Body of pancreas (tissue), 4 donors: ENCODE data around the gene MYO15A. TPM values are rescaled to one million over a fixed set of nuclear protein-coding genes. Genes with fewer than 3 reads are reported as not detected.

Source experiments
- ATAC-seq: fragments of 150-250 bp; one replicate; pipeline ENCODE4 v1.9.1; 2016
- DNase-seq, 4 donors: peaks; one replicate each; pipeline ENCODE4 v3.0.0-alpha.2; 2019
- H3K27ac ChIP-seq, 4 donors: fragments of 200-600 bp; sonication (generic); 1 replicate in 3 of 4; 2 replicates in 1 of 4; pipeline versions ENCODE4 v1.5.1 to v1.6.1; 2016 to 2019; ENCODE audit warnings: mild to moderate bottlenecking in 1 of 4, mixed read lengths in 1 of 4, moderate library complexity in 1 of 4
- H3K27me3 ChIP-seq, 2 donors: fragments of 200-600 bp; sonication (generic); one replicate each; pipeline ENCODE4 v1.6.0; 2016; ENCODE audit warnings: mild to moderate bottlenecking in 1 of 2
- H3K36me3 ChIP-seq, 2 donors: fragments of 200-600 bp; sonication (generic); replicated peaks in 1 of 2; 2 replicates each; pipeline ENCODE4 v1.5.1; 2016; ENCODE audit warnings: low read depth in 2 of 2; ENCODE audit not compliant: insufficient read depth in 1 of 2
- H3K4me1 ChIP-seq: fragments of 200-600 bp; sonication (generic); one replicate; pipeline ENCODE4 v1.6.0; 2016
- H3K4me3 ChIP-seq, 2 donors: fragments of 200-600 bp; sonication (generic); 1 replicate in 1 of 2; 2 replicates in 1 of 2; pipeline ENCODE4 v1.5.1; 2016 to 2019
- H3K9me3 ChIP-seq, 3 donors: fragments of 200-600 bp; sonication (generic); 1 replicate in 2 of 3; 2 replicates in 1 of 3; pipeline ENCODE4 v1.5.1; 2016
- POLR2A ChIP-seq, 3 donors: fragments of 450-650 bp; IDR thresholded peaks; one replicate each; pipeline ENCODE4 v1.6.1; 2016; ENCODE audit warnings: antibody characterized with exemption in 3 of 3, mild to moderate bottlenecking in 2 of 3
- WGBS, 2 donors: methylation state at CpG; one replicate each; pipeline ENCODE4 v1.1.5; 2017; 5-methylcytosine and 5-hydroxymethylcytosine counted together
- intact Hi-C: fragments of 100-400 bp; cut with DNase I; formaldehyde crosslinking; loops from one replicate; pipeline ENCODE4 v1.15.1; 2023
- total RNA-seq, 2 donors: library from RNA; depleted of rRNA; stranded (reverse); fragments of >200 nt; gene quantifications; one replicate each; pipeline ENCODE4 v1.1.0, GENCODE V29; 2016
- TF ChIP-seq, protein P1 (sequence below), 7 experiments: fragments of 450-650 bp in 4 of 7; fragments of 200-600 bp in 3 of 7; sonication (generic) in 3 of 7; IDR thresholded peaks; one replicate each; pipeline ENCODE4 v1.5.1; 2016 to 2019; ENCODE audit warnings: antibody characterized with exemption in 7 of 7

The MYO15A gene
- total RNA-seq, 2 donors from 2014 or later: under 0.01 to 1.3 TPM

DNA sequence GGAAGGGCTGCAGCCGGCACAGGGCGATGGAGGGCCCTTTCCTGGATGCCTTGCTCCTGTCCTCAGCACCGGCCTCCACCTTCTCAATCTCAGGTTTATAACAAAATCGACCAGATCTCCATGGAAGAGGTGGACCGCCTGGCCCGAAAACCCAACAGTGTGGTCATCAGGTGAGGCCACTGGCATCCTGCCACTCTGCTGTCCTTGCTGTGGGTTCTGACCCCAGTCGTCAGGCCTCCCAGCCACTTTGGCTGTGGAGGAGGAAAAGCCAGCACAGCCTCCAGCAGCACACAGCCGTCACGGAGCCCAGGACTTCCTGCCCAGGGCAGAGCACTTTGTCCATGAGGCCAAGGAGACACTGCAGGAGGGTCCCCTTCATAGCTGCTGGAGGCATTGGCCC lies 6.7 kb upstream of the MYO15A start:
- no peaks in the 10 kb centered on the region for H3K9me3 ChIP-seq
- peaks cover 0 to 4% of the 10 kb centered on the region in 2 donors for H3K36me3 ChIP-seq
- intact Hi-C loops: no loop called here
- no peaks in the 10 kb centered on the region for H3K4me1 ChIP-seq
- H3K27me3 ChIP-seq: no peaks in the 10 kb centered on the region
- DNase-seq (no peak), ATAC-seq (no peak)
- no peak for TF ChIP-seq POLR2A (IDR thresholded peaks at IDR 0.05)
- TF ChIP-seq, protein P1, sequence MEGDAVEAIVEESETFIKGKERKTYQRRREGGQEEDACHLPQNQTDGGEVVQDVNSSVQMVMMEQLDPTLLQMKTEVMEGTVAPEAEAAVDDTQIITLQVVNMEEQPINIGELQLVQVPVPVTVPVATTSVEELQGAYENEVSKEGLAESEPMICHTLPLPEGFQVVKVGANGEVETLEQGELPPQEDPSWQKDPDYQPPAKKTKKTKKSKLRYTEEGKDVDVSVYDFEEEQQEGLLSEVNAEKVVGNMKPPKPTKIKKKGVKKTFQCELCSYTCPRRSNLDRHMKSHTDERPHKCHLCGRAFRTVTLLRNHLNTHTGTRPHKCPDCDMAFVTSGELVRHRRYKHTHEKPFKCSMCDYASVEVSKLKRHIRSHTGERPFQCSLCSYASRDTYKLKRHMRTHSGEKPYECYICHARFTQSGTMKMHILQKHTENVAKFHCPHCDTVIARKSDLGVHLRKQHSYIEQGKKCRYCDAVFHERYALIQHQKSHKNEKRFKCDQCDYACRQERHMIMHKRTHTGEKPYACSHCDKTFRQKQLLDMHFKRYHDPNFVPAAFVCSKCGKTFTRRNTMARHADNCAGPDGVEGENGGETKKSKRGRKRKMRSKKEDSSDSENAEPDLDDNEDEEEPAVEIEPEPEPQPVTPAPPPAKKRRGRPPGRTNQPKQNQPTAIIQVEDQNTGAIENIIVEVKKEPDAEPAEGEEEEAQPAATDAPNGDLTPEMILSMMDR (IDR thresholded peaks at IDR 0.05): no peak
- H3K27ac ChIP-seq: no peak overlapping the region
- WGBS, 2 donors: 83% methylated on average over 9 of the region's 9 CpGs; no CpG with 5 or more reads in 1 of the 2 donors
- H3K4me3 ChIP-seq: no peak overlapping the region

- H3K9me3 ChIP-seq: no peaks in the 10 kb centered on the region
- no peaks in the 10 kb centered on the region for H3K4me1 ChIP-seq
- DNase-seq (no peak), ATAC-seq (no peak)
- intact Hi-C loops: no loop called here
- WGBS, 2 donors: 74 to 86% methylated on average over 1 to 3 of the region's 3 CpGs
- no peaks in the 10 kb centered on the region for H3K27me3 ChIP-seq
- no peak overlapping the region for H3K4me3 ChIP-seq
- H3K36me3 ChIP-seq: peaks cover 0 to 6% of the 10 kb centered on the region in 2 donors
- H3K27ac ChIP-seq: no peak overlapping the region
- no peak for TF ChIP-seq POLR2A (IDR thresholded peaks at IDR 0.05)
- TF ChIP-seq, protein P1 (IDR thresholded peaks at IDR 0.05): no peak
These were observed 5.9 kb upstream of the MYO15A start for GRCh38 chr17:18102640-18103039.

DNA sequence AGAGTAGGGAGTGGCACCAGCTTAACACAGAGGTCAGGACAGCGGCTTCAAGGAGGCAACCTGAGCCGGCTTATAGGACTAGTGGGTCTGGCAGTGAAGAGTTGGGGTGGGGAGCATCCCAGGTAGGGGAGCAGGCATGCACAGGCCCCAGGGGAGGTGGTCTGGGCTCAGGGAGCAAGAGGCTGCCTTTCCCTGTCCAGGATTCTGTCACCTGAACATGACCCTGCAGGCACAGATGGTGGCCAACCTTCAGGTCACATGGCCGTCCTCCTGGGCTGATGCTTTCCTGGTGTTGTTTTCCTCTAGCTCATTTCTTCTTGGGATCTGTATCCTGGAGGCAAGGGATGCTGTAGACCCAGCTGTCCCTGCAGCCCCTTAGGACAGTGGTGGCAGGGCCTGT lies 3.5 kb upstream of the MYO15A start:
- no peak for DNase-seq
- intact Hi-C loops: no loop called here
- H3K9me3 ChIP-seq: no peaks in the 10 kb centered on the region
- no peak for TF ChIP-seq POLR2A (IDR thresholded peaks at IDR 0.05)
- TF ChIP-seq, protein P1 (IDR thresholded peaks at IDR 0.05): no peak
- H3K36me3 ChIP-seq: peaks cover 0 to 4% of the 10 kb centered on the region in 2 donors
- H3K27ac ChIP-seq: no peak overlapping the region
- H3K4me3 ChIP-seq: no peak overlapping the region
- no peak for ATAC-seq
- 86 to 94% methylated on average over 2 to 3 of the region's 3 CpGs for WGBS, 2 donors
- no peaks in the 10 kb centered on the region for H3K27me3 ChIP-seq
- H3K4me1 ChIP-seq: no peaks in the 10 kb centered on the region

DNA sequence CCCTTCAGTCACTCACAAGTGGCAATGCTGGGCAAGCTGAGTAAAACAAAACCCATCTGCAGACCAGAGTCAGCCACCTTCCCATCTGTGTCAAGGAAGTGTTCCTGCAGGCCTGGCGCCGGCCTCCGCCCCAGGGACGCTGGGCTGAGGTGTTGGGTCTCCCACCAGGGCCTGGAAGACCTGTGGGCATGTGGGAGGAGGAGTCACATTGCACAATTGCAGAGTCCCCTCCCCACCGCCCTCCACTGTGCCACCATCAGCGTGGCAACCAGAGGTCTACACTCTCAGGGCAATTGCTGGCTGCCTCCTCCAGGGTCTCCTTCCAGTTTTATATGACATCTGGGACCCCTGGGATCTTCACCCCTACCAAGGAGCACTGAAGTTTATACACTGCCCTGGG lies 3.0 kb upstream of the MYO15A start:
- H3K36me3 ChIP-seq: peaks cover 0 to 2% of the 10 kb centered on the region in 2 donors
- no peaks in the 10 kb centered on the region for H3K27me3 ChIP-seq
- WGBS, 2 donors: 89 to 100% methylated on average over 1 to 6 of the region's 6 CpGs
- H3K4me1 ChIP-seq: no peaks in the 10 kb centered on the region
- H3K9me3 ChIP-seq: no peaks in the 10 kb centered on the region
- DNase-seq (no peak), ATAC-seq (no peak)
- H3K4me3 ChIP-seq: no peak overlapping the region
- intact Hi-C loops: no loop called here
- no peak for TF ChIP-seq POLR2A (IDR thresholded peaks at IDR 0.05)
- TF ChIP-seq, protein P1 (IDR thresholded peaks at IDR 0.05): no peak
- no peak overlapping the region for H3K27ac ChIP-seq

- H3K27ac ChIP-seq: no peak overlapping the region
- intact Hi-C loops: no loop called here
- H3K36me3 ChIP-seq: peaks cover 0 to 2% of the 10 kb centered on the region in 2 donors
- 83 to 90% methylated on average over 8 to 9 of the region's 9 CpGs for WGBS, 2 donors
- TF ChIP-seq, protein P1 (IDR thresholded peaks at IDR 0.05): no peak
- no peak for TF ChIP-seq POLR2A (IDR thresholded peaks at IDR 0.05)
- H3K27me3 ChIP-seq: no peaks in the 10 kb centered on the region
- no peaks in the 10 kb centered on the region for H3K9me3 ChIP-seq
- ATAC-seq: no peak
- H3K4me1 ChIP-seq: no peaks in the 10 kb centered on the region
- no peak for DNase-seq
- H3K4me3 ChIP-seq: no peak overlapping the region
These were observed 2.3 kb upstream of the MYO15A start for GRCh38 chr17:18106211-18106610.
